Ishikawa (cell line): ENCODE data around the gene AKAP17A.

ENCODE experiments used
- CEBPB ChIP-seq: IDR thresholded peaks from 2 replicates; pipeline ENCODE4 v1.6.1; 2012
- EGR1 ChIP-seq: IDR thresholded peaks from 2 replicates; pipeline ENCODE4 v1.6.1; 2012
- EP300 ChIP-seq: IDR thresholded peaks from 2 replicates; pipeline ENCODE4 v1.6.1; 2012; ENCODE audit warnings: borderline replicate concordance
- RAD21 ChIP-seq: IDR thresholded peaks from 2 replicates; pipeline ENCODE4 v1.6.1; 2012; ENCODE audit warnings: low read depth
- REST ChIP-seq: IDR thresholded peaks from 2 replicates; pipeline ENCODE4 v1.6.1; 2012; ENCODE audit warnings: low read depth, mild to moderate bottlenecking
- YY1 ChIP-seq: IDR thresholded peaks from 2 replicates; pipeline ENCODE4 v1.6.1; 2012; ENCODE audit warnings: low read depth

GRCh38 chrX:1597345-1598020 lies 6.1 kb downstream of the AKAP17A start:
- TF ChIP-seq EP300 (no peak), CEBPB (no peak), YY1 (no peak), EGR1 (no peak), RAD21 (no peak), REST (no peak)
